Psoas muscle (tissue), 8 donors: ENCODE measurements around the gene ZBTB16. TPM values are rescaled to one million over a fixed set of nuclear protein-coding genes. Genes with fewer than 3 reads are reported as not detected.

Source experiments
- ATAC-seq, 4 donors: fragments of 200-7000 bp; cut with Tn5 transposase; one replicate each; pipeline ENCODE4 v1.9.1; 2020; ENCODE audit warnings: moderate library complexity in 3 of 4, mild to moderate bottlenecking in 2 of 4
- DNase-seq, 2 donors: peaks; one replicate each; pipeline ENCODE4 v3.0.0-alpha.2; 2020
- H3K27ac ChIP-seq: fragments of 200-600 bp; one replicate; pipeline ENCODE4 v1.8.0; 2022
- H3K27me3 ChIP-seq, 3 donors: fragments of 200-600 bp in 1 of 3; one replicate each; pipeline versions ENCODE4 v1.6.1 to v1.8.0; 2013 to 2022; ENCODE audit warnings: low read length in 2 of 3, mild to moderate bottlenecking in 2 of 3, moderate library complexity in 1 of 3; ENCODE audit not compliant: insufficient read depth in 3 of 3
- H3K36me3 ChIP-seq, 2 donors: fragments of 200-600 bp in 1 of 2; one replicate each; pipeline versions ENCODE4 v1.6.1 to v1.8.0; 2013 to 2022; ENCODE audit warnings: low read depth in 1 of 2, mild to moderate bottlenecking in 1 of 2, moderate library complexity in 1 of 2; ENCODE audit not compliant: insufficient read depth in 1 of 2
- H3K4me1 ChIP-seq: fragments of 200-600 bp; one replicate; pipeline ENCODE4 v1.8.0; 2022
- H3K4me3 ChIP-seq: fragments of 200-600 bp; one replicate; pipeline ENCODE4 v1.8.0; 2022; ENCODE audit warnings: mild to moderate bottlenecking
- H3K9me3 ChIP-seq: fragments of 200-600 bp; one replicate; pipeline ENCODE4 v1.8.0; 2022
- WGBS, 3 donors: extraction: QIAGEN DNeasy Blood & Tissue Kit; methylation state at CpG; one replicate each; pipeline versions ENCODE4 v1.1.6 to v1.1.7; 2013; 5-methylcytosine and 5-hydroxymethylcytosine counted together
- intact Hi-C, 2 donors: fragments of 100-400 bp; cut with DNase I; formaldehyde crosslinking; loops; one replicate each; pipeline versions ENCODE4 v1.11.0 to v1.14.2; 2022
- polyA plus RNA-seq, 3 donors: library from polyadenylated mRNA; stranded (reverse); fragments of 200-250 nt; gene quantifications; one replicate each; pipeline ENCODE4 v1.2.3, GENCODE V29; 2013
- total RNA-seq, 4 donors: library from RNA; stranded (reverse); fragmentation: NEBNext Ultra II Directional in 2 of 4; extraction: Animal tissue kit (Norgen Biotek cat#: 25700) in 2 of 4; gene quantifications; one replicate each; pipeline versions ENCODE4 v1.2.1 to v1.2.4, GENCODE V29; 2021 to 2023
- TF ChIP-seq, protein P1 (sequence below): fragments of 200-600 bp; IDR thresholded peaks from one replicate; pipeline ENCODE4 v1.8.0; 2022; ENCODE audit warnings: antibody characterized with exemption
- donor health status: healthy with polysubstance abuse.
- donor health status: DM: no; HTN: no; CAD: no; lungs with moderate emphysema.
- donor health status: Bipolar disorder and iron deficiency.
- donor health status: healthy.
- donor health status: DM: yes; HTN: yes; CAD: no.
- donor health status: DM: no; HTN: no; CAD: no.
- donor health status: DM: no; HTN: no; CAD: no.
- donor health status: DM: yes; HTN: yes; CAD: no.

Gene ZBTB16
- total and polyA plus RNA-seq, 7 donors: 11.7 to 299 (median 89.8) TPM

DNA sequence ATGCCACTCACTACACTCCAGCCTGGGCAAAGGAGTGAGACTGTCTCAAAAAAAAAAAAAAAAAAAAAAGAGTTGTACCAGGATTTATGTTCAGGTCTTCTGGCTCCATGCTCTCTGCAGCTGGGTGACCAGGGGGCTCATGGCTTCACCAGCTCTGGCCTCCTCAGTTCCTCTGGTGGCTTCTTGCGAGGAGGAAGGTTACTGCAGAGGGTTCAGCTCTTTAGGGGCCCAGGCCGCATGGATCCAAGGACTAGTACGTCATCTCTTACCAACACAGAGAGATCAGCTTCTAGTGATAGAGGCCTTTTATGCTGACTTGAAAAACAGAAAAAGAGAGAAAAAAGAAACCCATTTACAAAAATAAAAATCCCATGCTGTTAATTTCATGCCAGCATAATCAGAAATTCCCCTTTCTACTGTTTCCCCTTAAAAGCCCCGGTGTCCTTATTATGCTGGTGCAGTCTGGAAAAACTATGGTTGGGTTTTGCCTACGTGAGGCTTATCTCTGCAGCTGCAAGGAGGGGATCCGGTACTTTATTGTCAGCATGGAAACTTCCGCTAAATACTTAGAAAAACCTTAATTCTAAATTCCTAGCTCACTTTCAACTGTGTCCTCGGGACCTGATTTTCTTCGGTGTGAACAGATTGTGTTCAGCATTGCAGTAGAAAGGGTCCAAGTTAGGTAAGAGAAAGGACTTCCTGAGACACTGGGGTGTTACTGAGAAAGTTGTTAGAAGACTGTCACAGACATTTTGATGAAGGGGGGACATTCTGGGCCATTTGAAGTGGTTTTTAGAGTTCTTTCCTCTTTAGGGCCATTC is 13.7 kb downstream of the ZBTB16 start:
- DNase-seq (peak in 1 of 2 donors; percentile 64), ATAC-seq (peak in 1 of 4 donors; percentile 2)
- H3K36me3 ChIP-seq: peaks cover 0 to 19% of the 10 kb centered on the region in 2 donors
- TF ChIP-seq, protein P1, sequence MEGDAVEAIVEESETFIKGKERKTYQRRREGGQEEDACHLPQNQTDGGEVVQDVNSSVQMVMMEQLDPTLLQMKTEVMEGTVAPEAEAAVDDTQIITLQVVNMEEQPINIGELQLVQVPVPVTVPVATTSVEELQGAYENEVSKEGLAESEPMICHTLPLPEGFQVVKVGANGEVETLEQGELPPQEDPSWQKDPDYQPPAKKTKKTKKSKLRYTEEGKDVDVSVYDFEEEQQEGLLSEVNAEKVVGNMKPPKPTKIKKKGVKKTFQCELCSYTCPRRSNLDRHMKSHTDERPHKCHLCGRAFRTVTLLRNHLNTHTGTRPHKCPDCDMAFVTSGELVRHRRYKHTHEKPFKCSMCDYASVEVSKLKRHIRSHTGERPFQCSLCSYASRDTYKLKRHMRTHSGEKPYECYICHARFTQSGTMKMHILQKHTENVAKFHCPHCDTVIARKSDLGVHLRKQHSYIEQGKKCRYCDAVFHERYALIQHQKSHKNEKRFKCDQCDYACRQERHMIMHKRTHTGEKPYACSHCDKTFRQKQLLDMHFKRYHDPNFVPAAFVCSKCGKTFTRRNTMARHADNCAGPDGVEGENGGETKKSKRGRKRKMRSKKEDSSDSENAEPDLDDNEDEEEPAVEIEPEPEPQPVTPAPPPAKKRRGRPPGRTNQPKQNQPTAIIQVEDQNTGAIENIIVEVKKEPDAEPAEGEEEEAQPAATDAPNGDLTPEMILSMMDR: no peak
- peak overlapping the region; percentile 99 for H3K27ac ChIP-seq
- 35 to 71% (median 38%) methylated on average over 9 of the region's 9 CpGs for WGBS, 3 donors
- no peaks in the 10 kb centered on the region for H3K9me3 ChIP-seq
- H3K4me1 ChIP-seq: peaks cover 89% of the 10 kb centered on the region
- intact Hi-C loops: loop anchor here in 1 of 2 donors (5.0 kb wide), 1 partner anchor 49 kb away; no protein-coding TSS in a partner anchor
- peak overlapping the region; percentile 54 for H3K4me3 ChIP-seq
- H3K27me3 ChIP-seq: no peaks in the 10 kb centered on the region

DNA sequence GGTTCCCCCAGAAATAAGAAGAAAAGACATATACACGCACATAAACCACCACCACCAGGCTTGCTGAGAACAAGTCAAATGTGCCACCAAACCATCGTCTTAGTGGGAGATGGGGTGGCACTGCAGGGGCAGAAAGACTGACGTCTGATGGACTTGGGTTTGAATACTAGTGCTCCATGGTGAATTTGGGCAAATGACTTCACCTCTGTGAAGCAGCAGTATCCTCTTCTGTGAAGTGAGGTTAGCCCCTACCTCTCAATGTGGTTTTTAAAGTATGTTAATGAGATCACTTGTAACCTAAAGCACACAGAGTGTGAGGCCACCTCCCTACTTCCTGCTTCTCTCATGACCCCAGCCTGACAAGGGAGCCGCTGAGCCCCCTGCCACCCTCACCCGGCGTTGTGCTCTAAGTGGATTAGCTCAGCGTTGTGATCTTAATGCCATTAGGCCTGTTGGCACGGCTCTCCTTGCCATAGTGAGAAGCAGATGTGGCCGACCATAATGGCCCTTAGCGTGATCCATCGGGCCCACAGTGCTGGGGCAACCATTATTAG is 14.4 kb downstream of the ZBTB16 start:
- peaks cover 89% of the 10 kb centered on the region for H3K4me1 ChIP-seq
- no peak for ATAC-seq
- DNase-seq: peak in 1 of 2 donors; percentile 60
- H3K4me3 ChIP-seq: peak overlapping the region; percentile 54
- H3K36me3 ChIP-seq: peaks cover 0 to 13% of the 10 kb centered on the region in 2 donors
- H3K27me3 ChIP-seq: no peaks in the 10 kb centered on the region
- no peaks in the 10 kb centered on the region for H3K9me3 ChIP-seq
- TF ChIP-seq, protein P1: no peak
- intact Hi-C loops: loop anchor here in 1 of 2 donors (5.0 kb wide), 1 partner anchor 48 kb away; no protein-coding TSS in a partner anchor
- peak overlapping the region; percentile 99 for H3K27ac ChIP-seq
- WGBS, 3 donors: 32 to 42% (median 39%) methylated on average over 11 of the region's 11 CpGs

DNA sequence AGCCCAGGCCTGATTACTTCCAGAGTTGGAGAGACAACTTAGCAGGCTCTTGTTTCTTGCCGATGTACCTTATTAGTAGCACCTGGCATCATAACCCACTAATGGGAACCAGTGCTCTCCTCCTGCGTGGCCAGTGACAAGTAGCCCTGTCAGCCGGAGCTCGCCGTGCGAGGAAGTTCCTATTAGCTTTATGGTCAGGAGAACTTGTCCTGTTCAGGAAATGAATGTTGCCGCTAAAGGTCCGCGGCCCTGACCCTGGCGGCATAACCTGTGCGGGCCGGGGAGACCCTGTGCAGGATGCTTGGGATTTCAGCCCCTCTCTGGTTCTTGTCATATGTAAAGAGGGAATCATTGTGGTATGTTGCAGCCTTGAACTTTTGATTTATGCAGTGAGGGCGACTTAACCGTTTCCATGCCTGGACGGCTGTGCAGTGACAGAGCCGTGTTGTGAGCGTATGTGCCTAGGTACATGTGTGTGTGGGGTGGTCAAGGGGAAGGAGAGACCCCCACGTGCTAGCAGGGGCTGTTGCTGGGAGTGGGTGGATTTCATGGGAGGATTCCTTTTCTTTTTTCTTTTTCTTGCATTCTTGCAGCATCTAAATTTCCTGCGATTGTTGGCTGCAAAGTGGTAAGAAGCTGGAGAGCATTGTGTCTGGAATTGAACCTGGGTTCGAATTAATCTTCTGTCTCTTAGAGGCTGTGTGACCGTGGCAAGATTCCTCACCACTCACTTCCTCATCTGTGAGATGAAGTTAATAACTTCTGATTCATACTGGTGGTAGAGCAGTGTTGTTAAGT is 15.2 kb downstream of the ZBTB16 start:
- intact Hi-C loops: loop anchor here in 1 of 2 donors (5.0 kb wide), 1 partner anchor 48 kb away; no protein-coding TSS in a partner anchor
- H3K4me1 ChIP-seq: peaks cover 92% of the 10 kb centered on the region
- TF ChIP-seq, protein P1: no peak
- H3K27me3 ChIP-seq: no peaks in the 10 kb centered on the region
- H3K9me3 ChIP-seq: no peaks in the 10 kb centered on the region
- peak overlapping the region; percentile 99 for H3K27ac ChIP-seq
- peak in 1 of 4 donors; percentile 2 for ATAC-seq
- peaks cover 0 to 9% of the 10 kb centered on the region in 2 donors for H3K36me3 ChIP-seq
- peak in 1 of 2 donors; percentile 67 for DNase-seq
- WGBS, 3 donors: 41 to 62% (median 48%) methylated on average over 21 of the region's 21 CpGs
- peak overlapping the region; percentile 54 for H3K4me3 ChIP-seq

DNA sequence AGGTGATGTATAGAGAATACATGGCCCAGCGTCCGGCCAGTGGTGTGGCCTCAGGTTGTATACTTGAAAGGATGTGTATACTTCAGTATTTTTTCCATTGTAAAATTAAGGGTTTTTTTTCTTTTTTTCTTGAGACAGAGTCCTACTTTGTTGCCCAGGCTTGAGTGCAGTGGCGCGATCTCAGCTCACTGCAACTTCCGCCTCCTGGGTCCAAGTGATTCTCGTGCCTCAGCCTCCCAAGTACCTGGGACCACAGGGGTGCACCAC is 15.8 kb downstream of the ZBTB16 start:
- WGBS, 3 donors: 88 to 96% (median 89%) methylated on average over 6 of the region's 6 CpGs

More for the DNA sequence above, 15.8 kb downstream of the ZBTB16 start:
- TF ChIP-seq, protein P1: no peak
- Histone ChIP-seq H3K36me3 (peaks cover 0 to 9% of the 10 kb centered on the region in 2 donors), H3K27ac (peak overlapping the region; percentile 99), H3K9me3 (no peaks in the 10 kb centered on the region), H3K4me3 (peak overlapping the region; percentile 54), H3K27me3 (no peaks in the 10 kb centered on the region), H3K4me1 (peaks cover 97% of the 10 kb centered on the region)
- intact Hi-C loops: no loop called here
- DNase-seq: peak in 1 of 2 donors; percentile 45
- no peak for ATAC-seq
